ENCODE results near the gene CNOT1.
A peak's percentile ranks its signal among the peaks of the same experiment; 100 is the strongest.
"Not testable (repeated sequence)": the region's sequence is repeated elsewhere in the genome, so short reads cannot be mapped to it uniquely, and the experiment has no call there.

CNOT1 gene

DNA sequence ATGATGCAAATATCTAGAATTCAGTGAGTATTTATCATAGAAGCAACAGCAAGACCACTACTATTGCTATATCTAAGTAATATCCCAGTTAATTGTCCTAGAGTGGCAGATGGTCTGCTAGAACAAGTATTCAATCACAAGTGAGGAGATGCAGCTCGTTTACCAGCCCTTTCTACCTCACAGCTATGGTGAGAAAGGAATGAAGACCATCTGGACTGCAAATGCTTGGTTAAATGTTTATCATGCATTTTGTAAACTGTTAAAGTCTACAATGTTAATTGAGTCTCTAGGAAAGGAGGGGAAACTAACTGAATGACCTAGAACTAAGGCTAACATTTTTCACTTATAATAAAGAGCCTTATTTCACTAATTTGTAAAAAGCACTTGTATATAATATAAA is 52.5 kb downstream of the CNOT1 start:
- no peak for DNase-seq

DNA sequence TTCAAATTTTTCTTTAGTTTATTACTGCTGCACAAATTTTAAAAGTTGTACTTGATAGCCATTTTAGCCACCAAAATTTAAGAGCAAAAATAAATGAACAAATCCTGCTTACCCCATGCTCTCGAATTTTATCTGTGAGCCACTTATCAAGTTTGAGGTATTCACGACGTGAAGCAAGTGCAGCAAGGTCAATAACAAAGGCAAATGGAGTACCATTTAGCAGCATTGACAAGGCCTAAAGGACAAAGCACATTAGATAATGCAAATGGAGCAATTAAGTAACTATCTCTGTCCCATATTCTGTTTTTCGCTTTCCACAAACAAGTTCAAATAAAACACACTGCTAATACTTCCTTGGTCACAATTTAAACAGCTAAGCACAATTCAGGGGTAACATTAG is 54.7 kb downstream of the CNOT1 start:
- no peak for DNase-seq

DNA sequence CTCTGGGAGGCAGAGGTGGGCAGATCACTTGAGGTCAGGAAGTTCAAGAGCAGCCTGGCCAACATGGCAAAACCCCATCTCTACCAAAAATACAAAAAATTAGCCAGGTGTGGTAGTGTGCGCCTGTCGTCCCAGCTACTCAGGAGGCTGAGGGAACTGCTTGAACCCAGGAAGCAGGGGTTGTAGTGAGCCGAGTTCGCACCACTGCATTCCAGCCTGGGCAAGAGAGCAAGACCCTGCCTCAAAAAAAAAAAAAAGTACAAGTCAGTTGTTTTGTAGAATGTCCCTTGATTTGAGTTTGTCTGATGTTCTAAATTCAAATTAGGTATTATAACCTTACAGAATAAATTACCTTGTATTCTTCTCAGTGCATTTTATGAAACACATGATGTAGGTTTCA is 63.9 kb downstream of the CNOT1 start:
- not testable (repeated sequence) for DNase-seq

DNA sequence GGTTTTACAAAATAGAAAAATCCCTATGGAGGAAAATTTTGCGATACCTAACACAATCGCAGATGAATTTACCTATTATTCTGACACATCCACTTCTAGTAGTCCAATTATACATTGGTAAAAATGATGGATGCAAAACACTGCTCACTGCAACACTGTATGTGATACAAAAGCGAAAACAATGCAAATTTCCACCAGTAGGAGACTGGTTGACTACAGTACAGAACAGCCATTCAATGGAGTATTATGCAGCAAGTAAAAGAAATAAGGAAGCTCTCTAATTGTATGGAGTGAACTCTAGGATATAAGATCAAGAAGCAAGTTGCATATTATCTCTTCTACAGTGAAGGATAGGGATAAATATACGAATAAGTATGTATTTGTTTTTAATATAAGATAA is 65.9 kb downstream of the CNOT1 start:
- DNase-seq, result no peak

DNA sequence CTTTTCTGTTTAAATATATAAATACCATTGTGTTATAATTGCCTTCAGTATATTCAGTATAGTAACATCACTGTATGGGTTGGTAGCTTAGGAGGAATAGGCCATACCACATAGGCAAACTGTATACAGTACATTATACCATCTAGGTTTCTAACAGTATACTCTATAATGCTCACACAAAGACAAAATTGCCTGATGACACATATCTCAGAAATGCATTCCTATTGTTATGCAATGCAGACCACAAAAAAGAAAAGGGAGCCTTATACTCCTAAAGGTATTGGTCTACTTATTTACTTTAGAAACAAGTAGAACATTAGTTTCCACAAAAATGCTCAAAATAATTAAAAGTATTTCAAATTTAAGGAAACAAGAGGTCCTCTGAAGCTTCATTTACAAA is 66.4 kb downstream of the CNOT1 start:
- no peak for DNase-seq

- no peak for DNase-seq
These were observed 72.9 kb downstream of the CNOT1 start for GRCh38 chr16:58556678-58557077.

DNA sequence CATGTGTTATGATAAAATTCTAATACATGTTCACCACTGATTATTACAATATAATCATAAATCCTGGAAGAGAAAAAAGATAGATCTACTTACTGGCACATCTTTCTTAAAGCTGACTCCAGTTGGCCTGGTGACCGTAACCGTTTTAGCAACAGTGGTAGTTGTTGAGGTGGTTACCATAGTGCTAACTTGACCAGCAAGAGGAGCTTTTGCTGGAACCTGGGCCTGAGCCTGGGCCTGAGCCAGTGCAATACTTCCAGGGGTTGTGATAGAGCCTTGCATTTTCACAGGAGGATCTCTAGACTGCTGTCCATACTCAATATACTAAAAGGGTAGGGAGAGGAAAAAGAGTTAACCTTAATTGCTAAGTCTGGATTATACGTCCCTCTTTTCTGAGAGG is 78.1 kb downstream of the CNOT1 start:
- no peak for DNase-seq

DNA sequence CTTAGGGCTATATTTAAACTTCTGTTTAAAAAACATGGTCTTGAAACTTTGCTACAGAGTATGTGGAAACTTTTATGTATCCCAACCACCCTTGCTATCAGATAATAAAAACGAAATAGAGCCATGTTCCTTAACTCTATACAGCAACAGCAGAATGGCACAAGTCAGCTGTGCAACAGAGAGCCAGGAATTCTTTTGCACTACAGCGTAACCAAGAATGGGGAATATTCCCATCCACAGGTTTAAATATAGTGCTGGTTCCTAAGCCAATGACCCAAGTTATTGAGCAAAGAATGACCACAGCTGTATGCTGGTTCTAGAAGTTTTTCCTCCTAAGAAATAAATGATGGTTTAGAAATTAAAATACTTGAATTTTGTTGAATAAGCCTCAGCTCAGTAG is 81.2 kb downstream of the CNOT1 start:
- no peak for DNase-seq

GRCh38 chr16:58543685-58544084 is 85.9 kb downstream of the CNOT1 start:
- no peak for DNase-seq

- DNase-seq, result no peak
These were observed 87.3 kb downstream of the CNOT1 start for GRCh38 chr16:58542291-58542690.

GRCh38 chr16:58541711-58542110 is 87.9 kb downstream of the CNOT1 start:
- DNase-seq, result no peak

DNA sequence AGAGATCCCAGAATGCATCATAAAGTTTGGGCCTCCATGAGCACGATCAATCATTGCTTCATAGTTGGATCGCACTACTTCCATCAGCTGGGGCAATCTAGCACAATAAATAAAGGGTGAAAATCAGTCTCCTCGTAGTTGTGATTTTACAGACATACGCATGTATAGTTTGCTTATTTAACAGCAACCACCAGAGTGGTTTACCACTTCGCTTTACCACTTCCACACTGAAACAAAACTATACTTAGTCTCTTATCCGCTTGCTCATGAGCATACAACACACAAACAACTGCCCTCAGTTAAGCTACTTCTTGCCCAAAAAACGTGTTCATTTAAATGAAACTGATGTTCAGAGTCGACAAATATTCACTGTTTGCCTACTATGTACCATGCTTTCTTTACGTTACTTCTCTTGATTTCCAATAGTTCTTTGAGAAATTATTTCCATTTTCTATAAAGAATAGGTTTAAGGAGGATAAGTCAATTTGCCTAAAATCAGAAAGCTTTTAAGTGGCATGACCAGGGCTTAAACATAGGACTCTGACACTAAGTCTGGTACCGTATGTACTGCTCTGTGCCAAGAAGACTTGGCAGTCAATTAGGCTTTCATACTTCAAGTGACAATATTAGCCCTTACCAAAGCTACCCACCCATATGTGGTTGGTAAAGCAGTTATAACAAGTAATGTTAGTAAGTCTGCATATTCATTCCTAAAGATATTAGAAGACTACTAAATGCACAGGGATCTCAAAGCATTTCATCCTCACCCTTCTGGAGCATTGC is 92.3 kb downstream of the CNOT1 start:
- no peak for DNase-seq

- DNase-seq, result no peak
These were observed 93.3 kb downstream of the CNOT1 start for GRCh38 chr16:58536278-58536677.

DNA sequence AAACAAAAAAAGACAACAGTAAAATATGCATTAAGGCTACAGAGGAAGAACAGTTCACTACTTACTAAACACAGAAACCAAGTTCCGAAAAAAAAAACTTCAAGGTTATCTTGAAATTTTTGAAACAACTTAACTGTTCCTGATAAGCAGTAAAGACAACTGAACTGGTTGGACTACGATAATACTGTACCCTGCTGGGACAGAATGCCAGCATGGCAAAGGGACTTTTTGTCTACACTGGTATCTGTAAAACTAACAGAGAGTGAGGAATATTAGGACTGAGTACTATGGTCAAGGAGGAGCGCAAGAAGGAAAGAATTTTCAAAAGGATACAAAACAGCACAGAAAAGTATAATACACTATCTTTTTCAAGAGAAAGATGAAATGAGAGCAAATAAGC is 94.5 kb downstream of the CNOT1 start:
- no peak for DNase-seq

DNA sequence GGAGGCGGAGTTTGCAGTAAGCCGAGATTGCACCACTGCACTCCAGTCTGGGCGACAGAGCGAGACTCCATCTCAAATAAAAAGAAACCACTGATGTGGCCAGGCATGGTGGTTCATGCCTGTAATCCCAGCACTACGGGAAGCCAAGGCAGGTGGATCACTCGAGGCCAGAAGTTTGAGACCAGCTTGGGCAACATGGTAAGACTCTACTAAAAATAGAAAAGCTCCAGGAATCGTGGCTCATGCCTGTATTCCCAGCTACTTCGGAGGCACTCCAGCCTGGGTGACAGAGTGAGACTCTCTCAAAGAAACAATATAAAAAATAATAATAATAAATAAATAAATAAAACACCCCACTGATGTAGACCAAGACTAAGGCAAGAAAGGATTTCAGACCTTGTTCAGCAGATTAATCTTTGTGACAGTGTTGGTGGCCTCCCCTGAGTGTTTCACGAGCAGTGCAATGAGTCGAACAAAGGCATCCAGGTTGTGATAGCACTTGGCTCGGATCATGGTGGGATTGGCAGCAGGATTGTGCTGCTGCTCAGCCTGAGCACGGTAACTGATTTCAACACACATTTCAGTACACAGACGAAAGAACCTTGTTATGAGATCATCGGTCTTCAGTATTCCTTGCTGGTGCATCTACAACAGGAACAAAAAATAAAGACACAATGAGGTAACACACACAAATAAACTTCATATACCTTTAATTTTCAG is 95.7 kb downstream of the CNOT1 start:
- no peak for DNase-seq

- DNase-seq, result no peak
These were observed 97.2 kb downstream of the CNOT1 start for GRCh38 chr16:58532414-58532813.

DNA sequence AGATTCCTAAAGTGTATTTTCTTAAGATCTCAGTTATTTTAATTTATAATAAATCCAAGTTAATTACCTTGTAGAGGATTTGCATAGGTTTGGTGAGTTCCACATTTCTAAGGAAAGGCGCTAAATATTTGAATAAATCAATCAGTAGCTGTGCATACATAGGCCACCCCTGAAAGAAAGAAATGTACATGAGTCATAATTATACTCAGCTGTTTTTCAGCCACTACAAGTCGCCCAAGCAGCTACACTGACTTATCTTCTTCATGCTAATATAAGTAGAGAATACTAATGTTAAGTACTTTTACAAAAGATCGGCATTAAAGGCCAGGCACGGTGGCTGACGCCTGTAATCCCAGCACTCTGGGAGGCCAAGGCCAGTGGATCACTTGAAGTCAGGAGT is 99.4 kb downstream of the CNOT1 start:
- no peak for DNase-seq

DNA sequence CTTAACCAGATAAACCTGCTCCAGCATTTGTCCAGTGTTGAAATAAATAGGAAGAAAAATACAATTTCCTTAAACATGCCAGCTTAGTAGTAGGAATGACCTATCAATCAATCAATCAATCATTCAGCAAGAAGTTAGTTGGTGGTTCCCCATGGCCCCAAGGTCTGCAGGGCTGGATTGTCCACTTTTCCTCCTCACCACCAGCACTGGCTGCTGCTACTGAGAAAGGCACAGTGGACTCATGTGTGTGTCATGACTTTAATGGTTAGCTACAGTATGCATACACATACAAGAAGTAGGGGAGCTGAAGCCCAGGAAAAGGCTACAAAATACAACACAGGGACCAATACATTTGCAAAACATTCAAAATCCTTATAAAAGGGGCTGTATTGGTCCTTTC is 109.9 kb downstream of the CNOT1 start:
- no peak for DNase-seq

- DNase-seq, result no peak
These were observed 110.7 kb downstream of the CNOT1 start for GRCh38 chr16:58518980-58519368.

DNA sequence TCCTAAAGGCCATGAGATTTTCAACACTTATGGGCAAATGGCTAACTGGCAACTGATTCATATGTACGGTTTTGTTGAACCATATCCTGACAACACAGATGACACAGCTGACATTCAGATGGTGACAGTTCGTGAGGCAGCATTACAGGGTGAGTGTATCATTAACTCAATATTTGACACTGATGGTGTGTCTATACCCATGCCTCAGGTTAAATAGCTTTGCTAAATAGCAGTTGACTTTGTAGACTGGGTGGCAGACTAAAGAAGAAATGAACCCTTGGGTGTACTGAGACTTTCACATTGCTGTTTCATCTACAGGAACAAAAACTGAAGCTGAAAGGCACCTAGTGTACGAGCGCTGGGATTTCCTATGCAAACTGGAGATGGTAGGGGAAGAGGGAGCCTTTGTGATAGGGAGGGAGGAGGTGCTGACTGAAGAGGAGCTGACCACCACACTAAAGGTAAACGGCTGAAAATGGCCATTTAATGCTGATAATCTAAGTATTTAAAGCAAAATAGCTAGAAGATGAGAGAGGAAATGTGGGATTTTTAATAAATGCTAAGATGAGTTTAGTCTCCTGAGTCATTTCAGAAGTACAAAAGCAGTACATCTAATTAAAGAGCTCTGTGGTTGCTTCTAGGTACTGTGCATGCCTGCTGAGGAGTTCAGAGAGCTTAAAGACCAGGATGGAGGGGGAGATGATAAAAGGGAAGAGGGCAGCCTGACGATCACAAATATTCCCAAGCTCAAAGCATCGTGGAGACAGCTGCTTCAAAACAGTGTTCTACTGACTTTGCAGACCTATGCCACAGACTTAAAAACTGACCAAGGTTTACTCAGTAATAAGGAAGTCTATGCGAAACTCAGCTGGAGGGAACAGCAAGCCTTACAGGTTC is 111.3 kb downstream of the CNOT1 start:
- no peak for DNase-seq

DNA sequence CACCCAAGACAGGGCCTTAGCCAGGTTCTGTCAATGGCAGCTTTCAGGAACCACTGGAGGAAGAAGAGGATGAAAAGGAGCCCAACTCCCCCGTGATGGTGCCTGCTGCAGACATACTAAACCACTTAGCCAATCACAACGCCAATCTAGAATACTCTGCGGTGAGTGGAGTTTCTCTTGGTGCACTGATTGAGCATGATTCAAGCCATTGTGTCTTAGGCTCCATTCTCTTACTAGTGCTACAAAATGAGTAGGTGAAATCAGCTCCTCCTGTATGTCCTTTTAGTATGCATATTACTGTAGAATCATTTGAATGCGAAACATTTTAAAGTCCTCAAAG is 112.9 kb downstream of the CNOT1 start:
- DNase-seq, result no peak

DNA sequence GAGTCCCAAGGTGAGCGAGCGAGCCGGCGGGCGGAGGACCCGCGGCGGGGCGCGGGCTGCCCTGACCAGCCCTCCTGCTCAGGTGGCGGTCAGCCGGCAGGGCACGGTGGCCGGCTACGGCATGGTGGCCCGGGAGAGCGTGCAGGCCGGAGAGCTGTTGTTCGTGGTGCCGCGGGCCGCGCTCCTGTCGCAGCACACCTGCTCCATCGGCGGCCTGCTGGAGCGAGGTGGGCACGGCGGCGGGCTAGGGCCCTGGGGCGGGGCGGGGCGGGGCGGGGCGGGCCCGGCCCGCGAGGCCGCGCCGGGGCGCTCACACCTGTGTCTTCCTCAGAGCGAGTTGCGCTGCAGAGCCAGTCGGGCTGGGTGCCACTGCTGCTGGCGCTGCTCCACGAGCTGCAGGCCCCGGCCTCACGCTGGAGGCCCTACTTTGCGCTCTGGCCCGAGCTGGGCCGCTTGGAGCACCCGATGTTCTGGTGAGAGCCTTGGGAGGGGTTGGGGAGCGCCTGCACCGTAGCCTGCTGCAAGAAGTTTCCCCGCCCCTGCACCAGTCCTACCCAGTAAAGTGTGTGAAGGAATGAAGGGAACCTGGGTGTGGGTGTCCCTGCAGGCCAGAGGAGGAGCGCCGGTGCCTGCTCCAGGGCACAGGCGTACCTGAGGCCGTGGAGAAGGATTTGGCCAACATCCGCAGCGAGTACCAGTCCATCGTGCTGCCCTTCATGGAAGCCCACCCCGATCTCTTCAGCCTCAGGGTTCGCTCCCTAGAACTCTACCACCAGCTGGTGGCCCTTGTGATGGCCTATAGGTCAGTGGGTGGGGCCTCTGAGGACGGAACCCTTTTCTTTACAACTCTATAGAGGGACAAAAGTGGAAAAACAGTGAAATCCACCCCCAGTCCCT is 113.5 kb downstream of the CNOT1 start:
- DNase-seq, result peak in 1 of 3 experiments; percentile 1

All from NCI-H1417 (cell line).